ENCODE data around the gene MEI1. TPM values are rescaled to one million over a fixed set of nuclear protein-coding genes. Genes with fewer than 3 reads are reported as not detected.

MEI1 gene
- total RNA-seq, 1 experiment from 2014 or later = 0.35 TPM

- TF ChIP-seq AR (CRISPR knock-in tag; IDR thresholded peaks at IDR 0.05) = no peak
- no peak for TF ChIP-seq TCF7 (CRISPR knock-in tag; IDR thresholded peaks at IDR 0.05; ENCODE audit: low read depth)
- no peak for TF ChIP-seq ATF3 (CRISPR knock-in tag; conservative IDR thresholded peaks at IDR 0.05)
- no peak for TF ChIP-seq ZNF396 (CRISPR knock-in tag; IDR thresholded peaks at IDR 0.05; ENCODE audit: borderline replicate concordance)
- TF ChIP-seq JUN (CRISPR knock-in tag; IDR thresholded peaks at IDR 0.05) = no peak
- no peak for TF ChIP-seq ZNF232 (CRISPR knock-in tag; IDR thresholded peaks at IDR 0.05)
Observed at GRCh38 chr22:41836551-41836950, 137.2 kb downstream of the MEI1 start (continued).

GRCh38 chr22:41838842-41839618 lies 139.7 kb downstream of the MEI1 start:
- Mint-ChIP-seq H3K9me3 (no peaks in the 10 kb centered on the region), H3K36me3 (peaks cover 45% of the 10 kb centered on the region), H3K4me1 (peaks cover 54% of the 10 kb centered on the region), H3K4me3 (no peak overlapping the region), H3K27ac (peak overlapping the region; percentile 67), H3K27me3 (ENCODE audit: low read depth) (no peaks in the 10 kb centered on the region)
- ATAC-seq (no peak), DNase-seq (ENCODE audit: low spot score) (no peak)
- TF ChIP-seq NFE2L1 (CRISPR knock-in tag; IDR thresholded peaks at IDR 0.05) (no peak), GABPB1 (CRISPR knock-in tag; IDR thresholded peaks at IDR 0.05) (no peak), TEAD4 (CRISPR knock-in tag; IDR thresholded peaks at IDR 0.05) (no peak), MAX (CRISPR knock-in tag; IDR thresholded peaks at IDR 0.05) (no peak), MLX (CRISPR knock-in tag; IDR thresholded peaks at IDR 0.05) (no peak), TEAD1 (CRISPR knock-in tag; IDR thresholded peaks at IDR 0.05) (no peak), GTF2I (CRISPR knock-in tag; conservative IDR thresholded peaks at IDR 0.05) (no peak), ATF3 (CRISPR knock-in tag; conservative IDR thresholded peaks at IDR 0.05) (no peak), OVOL2 (CRISPR knock-in tag; IDR thresholded peaks at IDR 0.05; ENCODE audit: borderline replicate concordance) (no peak), NR2C2 (CRISPR knock-in tag; IDR thresholded peaks at IDR 0.05) (no peak), PRRX2 (CRISPR knock-in tag; IDR thresholded peaks at IDR 0.05) (no peak), STAT6 (CRISPR knock-in tag; conservative IDR thresholded peaks at IDR 0.05; ENCODE audit: low read depth) (no peak), AR (CRISPR knock-in tag; IDR thresholded peaks at IDR 0.05) (no peak)
- CTCF ChIA-PET = interaction anchor here (0.5 to 1.1 kb wide), 4 partner anchors 18 to 308 kb away, joined by 3 to 5 read pairs (median 4); no protein-coding TSS in a partner anchor
- POLR2A ChIA-PET = interaction anchor here (0.7 kb wide), 1 partner anchor 581 kb away, joined by 5 read pairs; no protein-coding TSS in a partner anchor

Measured in WTC11 (cell line).